Panc1 (cell line): ENCODE measurements around the gene SWSAP1. TPM values are rescaled to one million over a fixed set of nuclear protein-coding genes. Genes with fewer than 3 reads are reported as not detected.

ENCODE experiments used
- ATAC-seq: fragments of 200-7000 bp; cut with Tn5 transposase; 2 replicates; pipeline ENCODE4 v1.9.1; 2020; ENCODE audit warnings: mild to moderate bottlenecking, moderate library complexity
- Bru-seq: library from RNA; stranded (reverse); fragments of 400-500 nt; gene quantifications from one replicate; lab custom pipeline; 2021; lab: Mats Ljungman, UMichigan
- BruChase-seq, 2 experiments: library from RNA; stranded (reverse); fragments of 400-500 nt; gene quantifications; one replicate each; lab custom pipeline; 2021; lab: Mats Ljungman, UMichigan
- BruUV-seq: library from RNA; stranded (reverse); fragments of 400-500 nt; replicated peaks from 2 replicates; lab custom pipeline; 2021; lab: Mats Ljungman, UMichigan
- CTCF ChIA-PET: fragments of 300-600 bp; sonication (Branson Sonifier 250); formaldehyde crosslinking; loops from one replicate; lab custom pipeline; 2022; ENCODE audit warnings: antibody characterized with exemption; lab: Charles Lee
- POLR2A ChIA-PET: fragments of 300-600 bp; sonication (Branson Sonifier 250); formaldehyde crosslinking; loops from one replicate; lab custom pipeline; 2022; ENCODE audit warnings: antibody characterized with exemption; lab: Charles Lee
- DNase-seq: peaks from one replicate; pipeline ENCODE4 v3.0.0-alpha.2; 2010; ENCODE audit warnings: low read depth, low spot score
- H3K27ac ChIP-seq: 2 replicates; pipeline ENCODE4 v1.5.1; 2011; ENCODE audit warnings: mild to moderate bottlenecking, low read length, inconsistent platforms
- H3K27me3 ChIP-seq: fragments of 200-500 bp; sonication (Bioruptor generic); 2 replicates; pipeline ENCODE4 v1.6.0; 2014; ENCODE audit warnings: low read length, inconsistent platforms; ENCODE audit not compliant: control insufficient read depth, insufficient read depth
- H3K36me3 ChIP-seq: fragments of 200-500 bp; sonication (Bioruptor generic); 2 replicates; pipeline ENCODE4 v1.5.1; 2014; ENCODE audit warnings: inconsistent platforms, mild to moderate bottlenecking, low read length, moderate library complexity; ENCODE audit not compliant: control insufficient read depth, insufficient read depth
- H3K4me1 ChIP-seq: 2 replicates; pipeline ENCODE4 v1.5.1; 2011; ENCODE audit warnings: inconsistent platforms, mild to moderate bottlenecking, low read length, moderate library complexity; ENCODE audit not compliant: control insufficient read depth, insufficient read depth
- H3K4me3 ChIP-seq, 2 experiments: 2 replicates each; pipeline ENCODE4 v1.5.1; 2011 to 2012; ENCODE audit warnings: low read depth in 2 of 2, low read length in 2 of 2, mild to moderate bottlenecking in 2 of 2, inconsistent platforms in 1 of 2, moderate library complexity in 1 of 2
- H3K9me3 ChIP-seq: fragments of 200-500 bp; sonication (Bioruptor generic); 2 replicates; pipeline ENCODE4 v1.5.1; 2014; ENCODE audit warnings: low read depth, mild to moderate bottlenecking, inconsistent platforms, low read length, moderate library complexity; ENCODE audit not compliant: control insufficient read depth, insufficient read depth
- POLR2AphosphoS5 ChIP-seq: IDR thresholded peaks from 2 replicates; pipeline ENCODE4 v1.6.1; 2012; ENCODE audit warnings: mild to moderate bottlenecking, low read depth, low read length, moderate library complexity
- SIN3A ChIP-seq: IDR thresholded peaks from 2 replicates; pipeline ENCODE4 v1.6.1; 2012; ENCODE audit warnings: low read depth, mild to moderate bottlenecking, low read length, moderate library complexity, borderline replicate concordance; ENCODE audit not compliant: insufficient read depth
- TCF7L2 ChIP-seq: IDR thresholded peaks from 2 replicates; pipeline ENCODE4 v1.6.1; 2011; ENCODE audit warnings: mild to moderate bottlenecking, low read depth, low read length, inconsistent platforms
- in situ Hi-C: cut with HindIII; loops from 2 replicates; pipeline ENCODE4 v1.10.0; 2016; ENCODE audit warnings: low sequenced_read_pairs, low pct_unique_long_range_greater_than_20kb
- intact Hi-C: fragments of 100-400 bp; cut with micrococcal nuclease; formaldehyde crosslinking; loops from one replicate; pipeline ENCODE4 v1.10.0; 2022; ENCODE audit not compliant: unreplicated experiment
- long read RNA-seq: library from polyadenylated mRNA; unstranded; transcript quantifications from one replicate; pipeline ENCODE4 v2.0.0, GENCODE V29; 2021; ENCODE audit not compliant: unreplicated experiment
- polyA plus RNA-seq: library from polyadenylated mRNA; unstranded; fragments of >200 nt; gene quantifications from one replicate; pipeline ENCODE4 v1.2.1, GENCODE V29; 2012; ENCODE audit warnings: missing spikeins; ENCODE audit not compliant: insufficient read length
- total RNA-seq: library from RNA; stranded (reverse); gene quantifications from one replicate; pipeline ENCODE4 v1.2.1, GENCODE V29; 2021; ENCODE audit not compliant: unreplicated experiment
- TF ChIP-seq, protein P1 (sequence below): fragments of 450-650 bp; IDR thresholded peaks from 2 replicates; pipeline ENCODE4 v1.5.1; 2017; ENCODE audit warnings: mild to moderate bottlenecking
- TF ChIP-seq, protein P2 (sequence below), 2 experiments: IDR thresholded peaks; 2 replicates each; pipeline ENCODE4 v1.6.1; 2011 to 2012; ENCODE audit warnings: low read depth in 2 of 2, control low read depth in 1 of 2, low read length in 1 of 2, mild to moderate bottlenecking in 1 of 2, moderate library complexity in 1 of 2; ENCODE audit not compliant: insufficient read depth in 1 of 2

The SWSAP1 gene, protein sequence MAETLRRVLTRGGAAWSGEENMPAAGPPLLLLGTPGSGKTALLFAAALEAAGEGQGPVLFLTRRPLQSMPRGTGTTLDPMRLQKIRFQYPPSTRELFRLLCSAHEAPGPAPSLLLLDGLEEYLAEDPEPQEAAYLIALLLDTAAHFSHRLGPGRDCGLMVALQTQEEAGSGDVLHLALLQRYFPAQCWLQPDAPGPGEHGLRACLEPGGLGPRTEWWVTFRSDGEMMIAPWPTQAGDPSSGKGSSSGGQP
- total RNA-seq (3.1 TPM), Bru-seq, nascent RNA (percentile 53 among the genes with signal in this experiment), BruChase-seq, experiment 1, labeled RNA remaining after a 2-hour chase (percentile 57 among the genes with signal in this experiment), BruChase-seq, experiment 2, labeled RNA remaining after a 6-hour chase (percentile 48 among the genes with signal in this experiment)
- 3.5 TPM for polyA plus RNA-seq
- long read RNA-seq, partial matches to known transcripts, result 2 of 6 reads
- long read RNA-seq, other reads (novel, unspliced or antisense), result 0 of 6 reads

DNA sequence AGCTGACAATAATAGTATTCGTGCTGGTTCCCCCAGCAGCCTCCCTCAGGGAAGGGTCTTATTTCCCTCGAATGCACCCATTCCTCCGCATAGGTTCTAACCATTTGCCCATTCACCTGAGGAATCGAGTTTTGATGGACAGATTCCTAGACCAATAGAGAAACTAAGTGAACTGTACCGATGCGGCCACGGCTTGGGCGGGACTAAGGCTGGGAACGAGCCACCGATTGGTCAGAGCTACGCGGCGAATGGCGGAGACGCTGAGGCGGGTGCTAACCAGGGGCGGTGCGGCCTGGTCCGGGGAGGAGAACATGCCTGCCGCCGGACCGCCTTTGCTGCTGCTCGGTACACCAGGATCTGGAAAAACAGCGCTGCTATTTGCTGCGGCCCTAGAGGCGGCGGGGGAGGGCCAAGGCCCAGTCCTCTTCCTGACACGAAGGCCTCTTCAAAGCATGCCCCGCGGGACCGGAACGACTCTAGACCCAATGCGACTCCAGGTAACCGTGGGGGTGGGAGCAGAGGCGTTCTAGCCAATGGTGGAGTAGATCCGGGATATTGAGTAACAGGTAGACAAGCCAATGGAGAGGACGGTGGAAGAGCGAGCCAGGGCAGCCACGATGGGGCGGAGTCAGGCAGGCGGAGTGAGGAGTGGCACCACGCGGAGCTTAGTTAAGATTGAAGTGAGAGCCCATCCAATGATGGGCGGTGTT lies at the start of gene SWSAP1:
Gene SWSAP1, plus strand, starts transcription at position 234 of the 710 bp plus-strand sequence. Its CDS starts 15 bp downstream, at position 249.
- TF ChIP-seq POLR2AphosphoS5 (peak; percentile 77), SIN3A (no peak), TCF7L2 (peak; percentile 95)
- TF ChIP-seq, protein P1, sequence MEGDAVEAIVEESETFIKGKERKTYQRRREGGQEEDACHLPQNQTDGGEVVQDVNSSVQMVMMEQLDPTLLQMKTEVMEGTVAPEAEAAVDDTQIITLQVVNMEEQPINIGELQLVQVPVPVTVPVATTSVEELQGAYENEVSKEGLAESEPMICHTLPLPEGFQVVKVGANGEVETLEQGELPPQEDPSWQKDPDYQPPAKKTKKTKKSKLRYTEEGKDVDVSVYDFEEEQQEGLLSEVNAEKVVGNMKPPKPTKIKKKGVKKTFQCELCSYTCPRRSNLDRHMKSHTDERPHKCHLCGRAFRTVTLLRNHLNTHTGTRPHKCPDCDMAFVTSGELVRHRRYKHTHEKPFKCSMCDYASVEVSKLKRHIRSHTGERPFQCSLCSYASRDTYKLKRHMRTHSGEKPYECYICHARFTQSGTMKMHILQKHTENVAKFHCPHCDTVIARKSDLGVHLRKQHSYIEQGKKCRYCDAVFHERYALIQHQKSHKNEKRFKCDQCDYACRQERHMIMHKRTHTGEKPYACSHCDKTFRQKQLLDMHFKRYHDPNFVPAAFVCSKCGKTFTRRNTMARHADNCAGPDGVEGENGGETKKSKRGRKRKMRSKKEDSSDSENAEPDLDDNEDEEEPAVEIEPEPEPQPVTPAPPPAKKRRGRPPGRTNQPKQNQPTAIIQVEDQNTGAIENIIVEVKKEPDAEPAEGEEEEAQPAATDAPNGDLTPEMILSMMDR, result no peak
- TF ChIP-seq, protein P2, sequence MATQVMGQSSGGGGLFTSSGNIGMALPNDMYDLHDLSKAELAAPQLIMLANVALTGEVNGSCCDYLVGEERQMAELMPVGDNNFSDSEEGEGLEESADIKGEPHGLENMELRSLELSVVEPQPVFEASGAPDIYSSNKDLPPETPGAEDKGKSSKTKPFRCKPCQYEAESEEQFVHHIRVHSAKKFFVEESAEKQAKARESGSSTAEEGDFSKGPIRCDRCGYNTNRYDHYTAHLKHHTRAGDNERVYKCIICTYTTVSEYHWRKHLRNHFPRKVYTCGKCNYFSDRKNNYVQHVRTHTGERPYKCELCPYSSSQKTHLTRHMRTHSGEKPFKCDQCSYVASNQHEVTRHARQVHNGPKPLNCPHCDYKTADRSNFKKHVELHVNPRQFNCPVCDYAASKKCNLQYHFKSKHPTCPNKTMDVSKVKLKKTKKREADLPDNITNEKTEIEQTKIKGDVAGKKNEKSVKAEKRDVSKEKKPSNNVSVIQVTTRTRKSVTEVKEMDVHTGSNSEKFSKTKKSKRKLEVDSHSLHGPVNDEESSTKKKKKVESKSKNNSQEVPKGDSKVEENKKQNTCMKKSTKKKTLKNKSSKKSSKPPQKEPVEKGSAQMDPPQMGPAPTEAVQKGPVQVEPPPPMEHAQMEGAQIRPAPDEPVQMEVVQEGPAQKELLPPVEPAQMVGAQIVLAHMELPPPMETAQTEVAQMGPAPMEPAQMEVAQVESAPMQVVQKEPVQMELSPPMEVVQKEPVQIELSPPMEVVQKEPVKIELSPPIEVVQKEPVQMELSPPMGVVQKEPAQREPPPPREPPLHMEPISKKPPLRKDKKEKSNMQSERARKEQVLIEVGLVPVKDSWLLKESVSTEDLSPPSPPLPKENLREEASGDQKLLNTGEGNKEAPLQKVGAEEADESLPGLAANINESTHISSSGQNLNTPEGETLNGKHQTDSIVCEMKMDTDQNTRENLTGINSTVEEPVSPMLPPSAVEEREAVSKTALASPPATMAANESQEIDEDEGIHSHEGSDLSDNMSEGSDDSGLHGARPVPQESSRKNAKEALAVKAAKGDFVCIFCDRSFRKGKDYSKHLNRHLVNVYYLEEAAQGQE (IDR thresholded peaks at IDR 0.05; ENCODE audit: insufficient read depth in 1 of 2, low read depth in 2 of 2, low read length in 1 of 2), result no peak
- peaks cover 29% of the 10 kb centered on the region for H3K4me1 ChIP-seq
- no peaks in the 10 kb centered on the region for H3K27me3 ChIP-seq
- BruUV-seq, result no TSS peak
- DNase-seq (peak; percentile 97), ATAC-seq (peak; percentile 94)
- CTCF ChIA-PET, result interaction anchor here (0.6 to 1.8 kb wide), 4 partner anchors 14 to 108 kb away, joined by 4 to 5 read pairs (median 5); no protein-coding TSS in a partner anchor
- in situ Hi-C loops (no loop called here), intact Hi-C loops (no loop called here)
- POLR2A ChIA-PET, result interaction anchor here (0.5 to 1.4 kb wide), 2 partner anchors 30 to 114 kb away, joined by 4 to 8 read pairs; no protein-coding TSS in a partner anchor
- no peaks in the 10 kb centered on the region for H3K9me3 ChIP-seq
- peak within 1 kb of the TSS; percentile 62 to 73 for H3K4me3 ChIP-seq
- H3K36me3 ChIP-seq, result no peaks in the 10 kb centered on the region
- peak within 1 kb of the TSS; percentile 88 for H3K27ac ChIP-seq

DNA sequence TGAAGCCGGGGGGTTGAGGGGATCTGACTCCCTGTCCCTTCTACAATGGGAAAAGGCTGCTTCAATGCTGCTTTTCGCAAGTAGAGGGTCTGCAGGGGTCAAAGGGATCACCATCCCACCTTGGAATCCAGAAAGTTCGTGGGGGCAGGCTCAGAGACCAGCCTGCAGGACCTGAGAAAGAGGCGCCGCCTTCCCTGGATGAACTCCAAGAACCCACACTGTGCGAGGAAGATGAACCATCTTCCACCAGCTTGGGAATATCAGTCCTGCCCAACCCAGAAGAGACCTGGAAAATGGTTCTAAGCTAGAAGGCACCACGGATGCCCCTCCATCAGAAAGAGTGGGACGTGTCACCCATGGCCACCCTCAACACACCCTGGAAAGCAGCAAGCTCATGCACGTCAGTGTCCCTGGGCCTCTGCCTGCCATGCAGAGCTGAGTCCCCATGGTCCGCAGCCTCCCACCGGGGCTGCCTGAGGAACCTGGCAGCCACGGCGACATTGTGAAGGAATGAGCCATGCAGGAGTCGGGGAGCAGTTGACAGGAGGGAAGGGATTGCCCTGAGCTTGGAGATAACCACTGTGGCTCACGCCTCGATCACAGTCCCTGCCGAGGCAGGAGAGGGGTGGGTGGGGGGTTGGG lies 49.6 kb upstream of the SWSAP1 start:
- H3K36me3 ChIP-seq, result no peaks in the 10 kb centered on the region; the same call in 1 of the 2 replicates
- no TSS peak for BruUV-seq
- no peaks in the 10 kb centered on the region for H3K9me3 ChIP-seq
- POLR2A ChIA-PET, result interaction anchor here (0.6 kb wide), 2 partner anchors 59 to 158 kb away, joined by 3 to 11 read pairs; no protein-coding TSS in a partner anchor
- DNase-seq (no peak), ATAC-seq (0 out of 2 replicates have a peak, but pooled peaks have one; percentile 38)
- no peak for TF ChIP-seq TCF7L2
- TF ChIP-seq SIN3A, result no peak
- TF ChIP-seq POLR2AphosphoS5, result no peak
- TF ChIP-seq, protein P2 (IDR thresholded peaks at IDR 0.05; ENCODE audit: insufficient read depth in 1 of 2, low read depth in 2 of 2, low read length in 1 of 2), result no peak
- TF ChIP-seq, protein P1, result no peak
- no peaks in the 10 kb centered on the region for H3K27me3 ChIP-seq
- H3K27ac ChIP-seq, result peak overlapping the region; percentile 29; the same call in 1 of the 2 replicates
- intact Hi-C loops, result no loop called here
- CTCF ChIA-PET, result no interaction called here
- no peak overlapping the region for H3K4me3 ChIP-seq
- peaks cover 15% of the 10 kb centered on the region for H3K4me1 ChIP-seq
- in situ Hi-C loops, result loop anchor here (25.0 kb wide), 1 partner anchor 237 kb away; the partner anchor contains the start of gene ELOF1
